ENCODE measurements around the gene INO80C.

DNA sequence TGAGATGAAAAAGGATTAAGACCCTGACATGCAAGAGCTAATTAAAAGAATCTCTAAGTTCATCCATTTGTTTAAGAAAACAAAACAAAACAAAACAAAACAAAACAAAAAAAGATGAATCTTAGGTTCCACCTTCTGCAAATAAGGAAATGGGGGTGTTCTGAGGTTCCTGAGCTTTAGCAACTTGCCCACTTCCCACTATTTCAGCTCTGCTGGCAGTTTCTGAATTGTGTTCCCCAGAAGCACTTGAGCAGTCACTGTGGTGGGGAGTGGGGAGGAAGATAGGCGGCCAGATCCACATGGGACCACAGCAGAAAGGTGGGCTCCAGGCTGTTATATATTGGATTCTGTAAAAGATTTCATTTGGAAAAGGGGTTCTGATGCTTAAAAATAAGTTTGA, 20.3 kb downstream of the INO80C start:
- TF ChIP-seq, protein P1, sequence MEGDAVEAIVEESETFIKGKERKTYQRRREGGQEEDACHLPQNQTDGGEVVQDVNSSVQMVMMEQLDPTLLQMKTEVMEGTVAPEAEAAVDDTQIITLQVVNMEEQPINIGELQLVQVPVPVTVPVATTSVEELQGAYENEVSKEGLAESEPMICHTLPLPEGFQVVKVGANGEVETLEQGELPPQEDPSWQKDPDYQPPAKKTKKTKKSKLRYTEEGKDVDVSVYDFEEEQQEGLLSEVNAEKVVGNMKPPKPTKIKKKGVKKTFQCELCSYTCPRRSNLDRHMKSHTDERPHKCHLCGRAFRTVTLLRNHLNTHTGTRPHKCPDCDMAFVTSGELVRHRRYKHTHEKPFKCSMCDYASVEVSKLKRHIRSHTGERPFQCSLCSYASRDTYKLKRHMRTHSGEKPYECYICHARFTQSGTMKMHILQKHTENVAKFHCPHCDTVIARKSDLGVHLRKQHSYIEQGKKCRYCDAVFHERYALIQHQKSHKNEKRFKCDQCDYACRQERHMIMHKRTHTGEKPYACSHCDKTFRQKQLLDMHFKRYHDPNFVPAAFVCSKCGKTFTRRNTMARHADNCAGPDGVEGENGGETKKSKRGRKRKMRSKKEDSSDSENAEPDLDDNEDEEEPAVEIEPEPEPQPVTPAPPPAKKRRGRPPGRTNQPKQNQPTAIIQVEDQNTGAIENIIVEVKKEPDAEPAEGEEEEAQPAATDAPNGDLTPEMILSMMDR (optimal IDR thresholded peaks at IDR 0.05 in 1 of 3, IDR thresholded peaks at IDR 0.05 in 1 of 3, conservative IDR thresholded peaks at IDR 0.05 in 1 of 3; ENCODE audit: extremely low read depth in 1 of 3, insufficient read depth in 2 of 3, low read length in 3 of 3), result no peak
- TF ChIP-seq EZH2 (IDR thresholded peaks at IDR 0.05; ENCODE audit: low read length), result no peak
